Posterior cingulate gyrus (tissue), 11 donors: ENCODE measurements around the gene CRADD.

Experiments
- DNase-seq, 10 donors: peaks; one replicate each; pipeline versions ENCODE4 v3.0.0 to v3.0.0-alpha.2; 2020 to 2021; ENCODE audit warnings: mixed read lengths in 3 of 10
- intact Hi-C: fragments of 100-400 bp; cut with DNase I; formaldehyde crosslinking; loops from one replicate; pipeline ENCODE4 v1.15.1; 2023

The CRADD gene

GRCh38 chr12:93802293-93802692, 125.1 kb downstream of the CRADD start:
- intact Hi-C loops, result no loop called here
- no peak for DNase-seq

GRCh38 chr12:93802698-93803423, 125.7 kb downstream of the CRADD start:
- intact Hi-C loops, result no loop called here
- no peak for DNase-seq

- intact Hi-C loops, result no loop called here
- DNase-seq, result no peak
These were observed 126.2 kb downstream of the CRADD start for GRCh38 chr12:93803424-93803807.

- intact Hi-C loops, result no loop called here
- no peak for DNase-seq
These were observed 127.4 kb downstream of the CRADD start for GRCh38 chr12:93804392-93805179.

GRCh38 chr12:93805736-93806141, 128.6 kb downstream of the CRADD start:
- intact Hi-C loops, result no loop called here
- DNase-seq, result no peak

GRCh38 chr12:93807354-93807753, 130.2 kb downstream of the CRADD start:
- intact Hi-C loops, result no loop called here

GRCh38 chr12:93808169-93808899, 131.2 kb downstream of the CRADD start:
- DNase-seq, result no peak
- intact Hi-C loops, result no loop called here

More at GRCh38 chr12:93807354-93807753, 130.2 kb downstream of the CRADD start:
- DNase-seq, result no peak

GRCh38 chr12:93812626-93813025, 135.5 kb downstream of the CRADD start:
- intact Hi-C loops, result loop anchor here (5.0 to 10.0 kb wide), 2 partner anchors 35 to 82 kb away; no protein-coding TSS in a partner anchor
- no peak for DNase-seq

- intact Hi-C loops, result loop anchor here (5.0 to 10.0 kb wide), 2 partner anchors 36 to 82 kb away; no protein-coding TSS in a partner anchor
- no peak for DNase-seq
These were observed 136.0 kb downstream of the CRADD start for GRCh38 chr12:93813186-93813585.

- intact Hi-C loops, result loop anchor here (5.0 to 10.0 kb wide), 2 partner anchors 37 to 81 kb away; no protein-coding TSS in a partner anchor
- DNase-seq, result peak in 9 of 10 donors; percentile 16 to 88 (median 42)
These were observed 137.0 kb downstream of the CRADD start for GRCh38 chr12:93813972-93814821.

- DNase-seq, result no peak
- intact Hi-C loops, result loop anchor here (10.0 kb wide), 1 partner anchor 76 kb away; no protein-coding TSS in a partner anchor
These were observed 141.4 kb downstream of the CRADD start for GRCh38 chr12:93818488-93819049.

- intact Hi-C loops, result loop anchor here (10.0 kb wide), 1 partner anchor 76 kb away; no protein-coding TSS in a partner anchor
- peak in 9 of 10 donors; percentile 21 to 85 (median 35) for DNase-seq
These were observed 141.9 kb downstream of the CRADD start for GRCh38 chr12:93819050-93819491.

- intact Hi-C loops, result no loop called here
- DNase-seq, result no peak
These were observed 146.6 kb downstream of the CRADD start for GRCh38 chr12:93823616-93824391.

- DNase-seq, result no peak
- intact Hi-C loops, result no loop called here
These were observed 147.6 kb downstream of the CRADD start for GRCh38 chr12:93824514-93825500.

GRCh38 chr12:93825501-93825888, 148.3 kb downstream of the CRADD start:
- DNase-seq, result no peak
- intact Hi-C loops, result no loop called here

- no peak for DNase-seq
- intact Hi-C loops, result no loop called here
These were observed 148.9 kb downstream of the CRADD start for GRCh38 chr12:93825931-93826555.

GRCh38 chr12:93827179-93827578, 150.0 kb downstream of the CRADD start:
- intact Hi-C loops, result no loop called here
- no peak for DNase-seq
